Measurements from ENCODE around the gene MLH3. TPM values are rescaled to one million over a fixed set of nuclear protein-coding genes. Genes with fewer than 3 reads are reported as not detected.

MLH3 gene
- total RNA-seq, 2 experiments from 2014 or later = 6.6 to 6.7 TPM

- ChIA-PET CTCF (ENCODE audit: unreplicated experiment) (interaction anchor here (0.5 kb wide), 1 partner anchor 61 kb away, joined by 3 read pairs; the partner anchor contains the start of gene RPS6KL1), POLR2A (interaction anchor here (1.0 kb wide), 1 partner anchor 22 kb away, joined by 3 read pairs; no protein-coding TSS in a partner anchor)
- no peak overlapping the region for H3K4me2 ChIP-seq (ENCODE audit: low read length)
- no TSS peak for BruUV-seq (replicated peaks)
- H3K4me1 ChIP-seq (ENCODE audit: insufficient read depth, low read length, poor library complexity, severe bottlenecking) = no peaks in the 10 kb centered on the region
- intact Hi-C loops (cut with micrococcal nuclease; ENCODE audit: unreplicated experiment) = no loop called here
- no peaks in the 10 kb centered on the region for H4K20me1 ChIP-seq (ENCODE audit: insufficient read depth, low read length)
- DNase-seq (ENCODE audit: low spot score) = no peak
- no peaks in the 10 kb centered on the region for H3K9me3 ChIP-seq (ENCODE audit: low read length)
- H3K27ac ChIP-seq (ENCODE audit: low read depth, low read length, poor library complexity, severe bottlenecking) = no peak overlapping the region
- no peaks in the 10 kb centered on the region for H3K9me2 ChIP-seq (ENCODE audit: insufficient read depth, low read length)
- TF ChIP-seq CTCF (conservative IDR thresholded peaks at IDR 0.05; ENCODE audit: low read length) (no peak), EZH2phosphoT487 (IDR thresholded peaks at IDR 0.05; ENCODE audit: borderline replicate concordance, low read depth, low read length) (no peak)
- no peaks in the 10 kb centered on the region for H3K79me2 ChIP-seq (ENCODE audit: insufficient read depth, low read depth, low read length)
- H3K36me3 ChIP-seq (ENCODE audit: insufficient read depth, low read length) = no peaks in the 10 kb centered on the region
- no peak overlapping the region for H3K4me3 ChIP-seq (ENCODE audit: low read depth, low read length, poor library complexity, severe bottlenecking)
- H2AFZ ChIP-seq (ENCODE audit: low read length) = no peak overlapping the region
Measured at GRCh38 chr14:74984236-74985027, 66.8 kb downstream of the MLH3 start.

GRCh38 chr14:74983343-74983742, 67.9 kb downstream of the MLH3 start:
- TF ChIP-seq CTCF (conservative IDR thresholded peaks at IDR 0.05; ENCODE audit: low read length) (no peak), EZH2phosphoT487 (IDR thresholded peaks at IDR 0.05; ENCODE audit: borderline replicate concordance, low read depth, low read length) (no peak)
- ChIA-PET CTCF (ENCODE audit: unreplicated experiment) (no interaction called here), POLR2A (interaction anchor here (0.6 to 1.0 kb wide), 2 partner anchors 8 to 21 kb away, joined by 3 read pairs; no protein-coding TSS in a partner anchor)
- Histone ChIP-seq H3K4me3 (ENCODE audit: low read depth, low read length, poor library complexity, severe bottlenecking) (no peak overlapping the region), H3K9me3 (ENCODE audit: low read length) (no peaks in the 10 kb centered on the region), H3K36me3 (ENCODE audit: insufficient read depth, low read length) (no peaks in the 10 kb centered on the region), H4K20me1 (ENCODE audit: insufficient read depth, low read length) (no peaks in the 10 kb centered on the region), H3K27ac (ENCODE audit: low read depth, low read length, poor library complexity, severe bottlenecking) (no peak overlapping the region), H3K4me1 (ENCODE audit: insufficient read depth, low read length, poor library complexity, severe bottlenecking) (no peaks in the 10 kb centered on the region), H3K79me2 (ENCODE audit: insufficient read depth, low read depth, low read length) (no peaks in the 10 kb centered on the region), H3K4me2 (ENCODE audit: low read length) (no peak overlapping the region), H3K9me2 (ENCODE audit: insufficient read depth, low read length) (no peaks in the 10 kb centered on the region), H2AFZ (ENCODE audit: low read length) (no peak overlapping the region)
- no TSS peak for BruUV-seq (replicated peaks)
- no peak for DNase-seq (ENCODE audit: low spot score)
- intact Hi-C loops (cut with micrococcal nuclease; ENCODE audit: unreplicated experiment) = no loop called here

GRCh38 chr14:74982661-74983060, 68.6 kb downstream of the MLH3 start:
- Histone ChIP-seq H3K4me1 (ENCODE audit: insufficient read depth, low read length, poor library complexity, severe bottlenecking) (no peaks in the 10 kb centered on the region), H3K27ac (ENCODE audit: low read depth, low read length, poor library complexity, severe bottlenecking) (no peak overlapping the region), H3K9me3 (ENCODE audit: low read length) (no peaks in the 10 kb centered on the region), H3K4me2 (ENCODE audit: low read length) (no peak overlapping the region), H3K9me2 (ENCODE audit: insufficient read depth, low read length) (no peaks in the 10 kb centered on the region), H2AFZ (ENCODE audit: low read length) (no peak overlapping the region), H3K4me3 (ENCODE audit: low read depth, low read length, poor library complexity, severe bottlenecking) (no peak overlapping the region), H3K79me2 (ENCODE audit: insufficient read depth, low read depth, low read length) (no peaks in the 10 kb centered on the region), H4K20me1 (ENCODE audit: insufficient read depth, low read length) (no peaks in the 10 kb centered on the region), H3K36me3 (ENCODE audit: insufficient read depth, low read length) (no peaks in the 10 kb centered on the region)
- intact Hi-C loops (cut with micrococcal nuclease; ENCODE audit: unreplicated experiment) = no loop called here
- BruUV-seq (replicated peaks) = no TSS peak
- DNase-seq (ENCODE audit: low spot score) = no peak
- TF ChIP-seq EZH2phosphoT487 (IDR thresholded peaks at IDR 0.05; ENCODE audit: borderline replicate concordance, low read depth, low read length) (no peak), CTCF (conservative IDR thresholded peaks at IDR 0.05; ENCODE audit: low read length) (no peak)
- CTCF ChIA-PET (ENCODE audit: unreplicated experiment) = no interaction called here
- POLR2A ChIA-PET = interaction anchor here (0.5 kb wide), 1 partner anchor 864 kb away, joined by 4 read pairs; no protein-coding TSS in a partner anchor

All from OCI-LY7 (cell line).